Measurements from ENCODE around the gene LDLRAP1.

The LDLRAP1 gene

DNA sequence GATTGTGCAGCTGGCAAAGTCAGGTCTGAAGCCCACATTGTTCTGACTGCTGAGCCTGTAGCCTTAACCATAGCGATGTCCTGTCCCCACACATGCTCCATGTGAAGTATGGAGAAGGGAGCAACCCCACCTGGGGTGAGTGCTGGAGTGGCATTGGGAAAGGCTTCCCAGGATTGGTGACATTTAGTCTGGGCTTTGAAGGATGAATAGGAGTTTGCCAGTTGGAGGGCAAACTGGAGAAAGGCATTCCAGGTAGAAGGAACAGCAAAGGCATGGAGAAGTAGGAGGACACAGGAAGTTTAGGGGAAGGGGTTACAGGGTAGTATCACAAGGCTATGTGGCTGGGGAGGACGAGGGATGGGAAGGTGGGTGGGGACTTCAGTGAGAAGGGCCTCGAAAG, 7.3 kb upstream of the LDLRAP1 start:
- no peak overlapping the region for H3K4me3 ChIP-seq (ENCODE audit: low read depth, low read length)
- in situ Hi-C loops (cut with HindIII; ENCODE audit: low sequenced_read_pairs): no loop called here
- no peak for TF ChIP-seq CTCF (IDR thresholded peaks at IDR 0.05; ENCODE audit: low read depth, low read length)

DNA sequence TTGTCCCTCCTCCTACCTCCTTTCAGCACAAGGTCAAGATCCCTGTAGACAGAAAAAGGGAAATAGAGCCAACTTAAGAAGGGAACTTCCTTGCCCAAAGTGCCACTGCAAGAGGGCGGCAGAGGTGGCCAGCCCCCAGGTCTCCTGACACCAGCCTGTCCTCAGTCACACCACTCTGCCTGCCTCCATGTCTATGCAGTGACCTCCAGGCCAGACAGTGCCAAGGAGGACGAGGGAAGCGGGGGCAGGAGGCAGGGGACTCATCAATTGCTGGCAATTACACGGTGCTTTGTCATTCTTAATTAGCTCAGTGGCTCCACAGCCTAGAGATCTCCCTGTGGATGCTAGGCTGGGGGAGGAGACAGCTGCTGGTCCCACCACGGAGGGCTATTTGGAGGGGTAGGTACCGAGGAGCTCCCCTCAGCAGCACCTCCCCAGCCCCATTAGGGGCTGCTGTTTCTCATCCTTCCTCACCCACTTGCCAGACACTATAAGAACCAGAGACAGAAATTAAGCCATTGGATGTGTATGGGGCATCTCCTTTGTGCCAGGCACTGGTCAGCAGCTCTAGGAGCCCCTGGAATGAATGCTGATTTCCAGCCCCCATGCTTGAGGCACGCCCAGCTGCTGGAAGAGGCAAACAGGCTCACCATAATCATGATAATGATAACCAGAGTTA, 6.1 kb upstream of the LDLRAP1 start:
- H3K4me3 ChIP-seq (ENCODE audit: low read depth, low read length): no peak overlapping the region
- in situ Hi-C loops (cut with HindIII; ENCODE audit: low sequenced_read_pairs): no loop called here
- TF ChIP-seq CTCF (IDR thresholded peaks at IDR 0.05; ENCODE audit: low read depth, low read length): no peak
- DNase-seq (ENCODE audit: low read depth, low spot score): no peak

More for the DNA sequence above, 7.3 kb upstream of the LDLRAP1 start:
- no peak for DNase-seq (ENCODE audit: low read depth, low spot score)

GRCh38 chr1:25538191-25538767, 5.1 kb upstream of the LDLRAP1 start:
- in situ Hi-C loops (cut with HindIII; ENCODE audit: low sequenced_read_pairs): no loop called here
- DNase-seq (ENCODE audit: low read depth, low spot score): no peak
- TF ChIP-seq CTCF (IDR thresholded peaks at IDR 0.05; ENCODE audit: low read depth, low read length): no peak
- H3K4me3 ChIP-seq (ENCODE audit: low read depth, low read length): no peak overlapping the region

- in situ Hi-C loops (cut with HindIII; ENCODE audit: low sequenced_read_pairs): no loop called here
- no peak overlapping the region for H3K4me3 ChIP-seq (ENCODE audit: low read depth, low read length)
- TF ChIP-seq CTCF (IDR thresholded peaks at IDR 0.05; ENCODE audit: low read depth, low read length): no peak
- no peak for DNase-seq (ENCODE audit: low read depth, low spot score)
These were observed 2.6 kb upstream of the LDLRAP1 start for GRCh38 chr1:25540750-25541342.

GRCh38 chr1:25541425-25541824, 2.0 kb upstream of the LDLRAP1 start:
- in situ Hi-C loops (cut with HindIII; ENCODE audit: low sequenced_read_pairs): no loop called here
- DNase-seq (ENCODE audit: low read depth, low spot score): no peak
- no peak overlapping the region for H3K4me3 ChIP-seq (ENCODE audit: low read depth, low read length)
- TF ChIP-seq CTCF (IDR thresholded peaks at IDR 0.05; ENCODE audit: low read depth, low read length): no peak

GRCh38 chr1:25541889-25542658, 1.3 kb upstream of the LDLRAP1 start:
- no peak overlapping the region for H3K4me3 ChIP-seq (ENCODE audit: low read depth, low read length)
- no peak for TF ChIP-seq CTCF (IDR thresholded peaks at IDR 0.05; ENCODE audit: low read depth, low read length)
- in situ Hi-C loops (cut with HindIII; ENCODE audit: low sequenced_read_pairs): no loop called here
- DNase-seq (ENCODE audit: low read depth, low spot score): no peak
